GM12872 (cell line): ENCODE data around the gene SPCS2.

Experiments
- CTCF ChIP-seq: IDR thresholded peaks from 3 replicates; pipeline ENCODE4 v1.5.1; 2011; ENCODE audit warnings: low read depth, mild to moderate bottlenecking, low read length, moderate library complexity; ENCODE audit not compliant: insufficient read depth

The SPCS2 gene

GRCh38 chr11:75023446-75024067 is 74.5 kb downstream of the SPCS2 start:
- TF ChIP-seq CTCF, result no peak

GRCh38 chr11:75024068-75024449 is 75.0 kb downstream of the SPCS2 start:
- no peak for TF ChIP-seq CTCF

- no peak for TF ChIP-seq CTCF
These were observed 75.7 kb downstream of the SPCS2 start for GRCh38 chr11:75024764-75025211.

GRCh38 chr11:75025561-75025960 is 76.5 kb downstream of the SPCS2 start:
- no peak for TF ChIP-seq CTCF

- no peak for TF ChIP-seq CTCF
These were observed 79.3 kb downstream of the SPCS2 start for GRCh38 chr11:75028321-75028720.
